DMS53 (cell line): ENCODE data around the gene FOCAD.
A peak's percentile ranks its signal among the peaks of the same experiment; 100 is the strongest.
"Not testable (repeated sequence)": the region's sequence is repeated elsewhere in the genome, so short reads cannot be mapped to it uniquely, and the experiment has no call there.

ENCODE experiments used
- DNase-seq: peaks from one replicate; lab custom pipeline; 2025; lab: John Stamatoyannopoulos, UW

FOCAD gene

DNA sequence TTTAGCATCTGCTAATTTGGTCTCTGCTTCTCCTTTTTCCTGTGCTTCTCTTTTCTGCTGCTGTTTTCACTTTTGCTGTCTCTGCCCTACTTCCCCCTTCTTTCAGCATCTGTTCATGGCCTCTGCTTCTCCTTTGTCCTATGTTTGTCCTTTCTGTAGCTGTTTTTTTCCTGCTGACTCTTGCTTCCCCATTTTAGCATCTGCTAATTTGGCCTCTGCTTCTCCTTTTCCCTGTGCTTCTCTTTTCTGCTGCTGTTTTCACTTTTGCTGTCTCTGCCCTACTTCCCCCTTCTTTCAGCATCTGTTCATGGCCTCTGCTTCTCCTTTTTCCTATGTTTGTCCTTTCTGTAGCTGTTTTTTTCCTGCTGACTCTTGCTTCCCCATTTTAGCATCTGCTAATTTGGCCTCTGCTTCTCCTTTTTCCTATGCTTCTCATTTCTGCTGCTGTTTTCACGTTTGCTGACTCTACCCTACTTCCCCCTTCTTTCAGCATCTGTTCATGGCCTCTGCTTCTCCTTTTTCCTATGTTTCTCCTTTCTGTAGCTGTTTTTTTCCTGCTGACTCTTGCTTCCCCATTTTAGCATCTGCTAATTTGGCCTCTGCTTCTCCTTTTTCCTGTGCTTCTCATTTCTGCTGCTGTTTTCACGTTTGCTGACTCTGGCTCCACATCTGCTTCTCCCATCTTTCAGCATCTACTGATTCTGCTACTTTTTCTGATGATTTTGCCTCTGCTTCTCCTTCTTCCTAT is 290.3 kb downstream of the FOCAD start:
- DNase-seq = not testable (repeated sequence)

DNA sequence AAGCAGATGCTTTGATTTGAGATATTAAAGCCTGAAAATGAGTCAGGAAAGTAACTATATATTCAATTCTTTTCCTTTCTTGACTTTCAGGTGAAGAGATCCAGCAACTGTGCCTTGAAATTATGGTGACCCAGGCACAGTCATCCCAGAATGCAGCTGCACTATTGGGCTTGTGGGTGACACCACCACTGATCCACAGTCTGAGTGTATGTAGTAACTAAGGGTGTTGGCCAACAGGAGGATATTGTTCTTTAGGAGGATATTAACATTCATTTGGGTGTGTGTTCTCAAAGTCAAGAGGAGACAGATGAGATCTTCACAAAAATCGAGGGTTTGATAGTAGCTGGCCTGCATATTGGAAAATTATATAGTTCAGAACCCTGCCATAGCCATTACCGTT is 294.2 kb downstream of the FOCAD start:
- no peak for DNase-seq

DNA sequence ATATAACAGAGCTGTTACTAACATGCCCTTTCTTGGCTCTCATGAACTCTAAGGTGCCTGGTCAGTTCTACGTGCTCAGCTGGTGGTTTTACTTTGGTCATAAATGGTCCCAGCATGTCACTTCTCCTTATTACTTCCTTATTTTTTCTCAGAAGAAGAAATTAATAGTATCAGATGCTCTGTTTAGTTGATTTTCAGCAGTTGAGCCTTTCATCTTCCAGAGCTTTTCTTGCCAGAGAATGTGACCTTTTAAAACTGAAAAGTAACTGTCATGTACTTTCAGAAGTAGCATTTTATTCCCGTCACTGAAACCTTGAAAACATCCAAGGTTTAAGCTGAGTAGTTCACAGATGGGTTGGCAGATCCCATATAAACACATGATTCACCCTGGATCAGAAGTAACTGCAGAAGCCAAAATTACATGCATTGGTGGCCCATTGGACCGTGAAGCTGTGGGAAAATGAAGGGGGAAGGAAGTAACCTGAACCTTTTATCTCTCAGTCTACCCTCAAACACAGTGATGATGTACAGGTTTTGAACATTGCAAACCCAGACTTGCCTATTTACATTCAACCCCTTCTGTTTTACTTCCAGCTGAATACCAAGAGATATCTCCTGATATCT is 296.9 kb downstream of the FOCAD start:
- no peak for DNase-seq

DNA sequence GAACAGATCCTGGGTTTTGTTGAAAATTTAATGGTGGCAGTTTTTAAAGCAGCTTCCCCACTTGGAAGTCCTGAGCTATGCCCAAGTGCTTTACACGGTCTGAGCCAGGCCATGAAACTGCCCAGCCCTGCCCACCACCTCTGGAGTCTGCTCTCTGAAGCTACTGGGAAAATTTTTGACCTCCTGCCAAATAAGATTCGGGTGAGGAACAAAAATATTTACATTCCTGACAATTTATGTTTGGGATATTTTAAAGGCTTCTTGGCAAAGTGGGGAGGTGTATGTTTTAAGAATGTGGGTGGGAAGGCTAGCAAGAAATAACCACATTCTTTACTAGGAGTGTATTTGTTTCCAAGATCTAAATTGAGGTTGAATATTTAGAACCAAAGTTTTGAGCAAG is 297.4 kb downstream of the FOCAD start:
- no peak for DNase-seq

DNA sequence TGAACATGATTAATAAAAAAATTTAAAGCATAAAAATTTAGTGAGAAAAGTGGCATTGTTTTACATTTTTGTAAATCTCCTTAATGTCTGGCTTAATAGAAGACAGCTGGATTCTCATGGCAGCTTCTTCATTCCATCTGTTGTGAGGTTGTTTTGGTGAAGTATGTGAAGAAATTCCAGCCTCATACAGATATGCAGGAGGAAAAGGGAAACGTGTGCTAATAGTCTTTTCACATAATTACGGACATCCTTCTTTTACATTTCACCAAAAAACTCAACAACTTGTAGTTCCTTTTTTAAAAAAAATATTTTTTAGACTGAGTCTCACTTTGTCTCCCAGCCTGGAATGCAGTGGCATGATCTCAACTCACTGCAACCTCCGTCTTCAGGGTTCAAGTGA is 300.4 kb downstream of the FOCAD start:
- no peak for DNase-seq

DNA sequence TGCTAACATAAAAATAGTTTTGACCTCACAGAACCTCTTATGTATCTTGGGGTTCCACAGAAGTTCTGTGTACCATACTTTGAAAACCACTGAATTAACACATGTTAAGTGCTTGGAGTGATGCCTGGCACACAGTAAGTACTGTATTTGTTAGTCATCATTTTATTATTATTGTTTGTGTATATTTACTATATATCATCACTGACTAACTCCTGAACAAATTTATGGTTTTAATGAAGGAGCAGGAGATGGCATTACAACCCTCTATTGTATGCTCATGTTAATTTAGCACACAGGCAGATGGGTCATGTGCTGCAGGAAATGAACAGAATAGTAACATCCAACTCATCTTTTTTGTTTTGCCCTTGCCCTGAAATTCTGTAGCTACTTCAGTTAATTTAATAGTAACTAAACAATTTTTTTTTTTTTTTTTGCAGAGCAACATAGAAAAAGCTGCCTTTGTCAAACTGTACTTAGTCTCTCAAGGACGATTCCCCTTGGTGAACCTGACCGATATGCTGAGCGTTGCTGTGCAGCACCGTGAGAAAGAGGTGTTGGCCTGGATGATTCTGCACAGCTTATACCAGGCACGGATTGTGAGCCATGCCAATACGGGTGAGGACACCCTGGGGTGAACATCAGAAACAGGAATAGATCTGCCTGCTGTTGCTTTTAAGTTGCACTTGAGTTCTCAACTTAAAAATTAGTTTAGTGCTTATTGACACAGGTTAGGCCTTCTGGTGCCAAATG is 302.0 kb downstream of the FOCAD start:
- DNase-seq = no peak

DNA sequence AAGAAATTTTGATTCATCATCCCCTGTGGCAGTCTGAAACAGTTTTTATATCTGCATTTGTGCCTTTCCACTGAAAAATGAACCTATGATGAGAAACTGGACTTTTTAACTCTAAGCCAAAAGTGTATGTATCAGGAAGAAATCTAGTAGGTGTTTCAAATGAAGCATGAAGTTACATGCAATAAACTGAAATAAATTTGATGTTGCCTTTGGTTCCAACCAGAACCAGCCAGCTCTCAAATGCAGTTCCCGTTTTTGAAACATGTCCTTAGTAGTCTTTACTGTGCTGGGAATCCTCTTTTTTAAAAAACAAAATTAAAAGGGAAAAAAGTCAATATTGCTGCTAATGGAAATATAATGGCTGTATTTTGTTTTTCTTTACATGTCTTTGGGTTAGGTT is 303.5 kb downstream of the FOCAD start:
- no peak for DNase-seq

DNA sequence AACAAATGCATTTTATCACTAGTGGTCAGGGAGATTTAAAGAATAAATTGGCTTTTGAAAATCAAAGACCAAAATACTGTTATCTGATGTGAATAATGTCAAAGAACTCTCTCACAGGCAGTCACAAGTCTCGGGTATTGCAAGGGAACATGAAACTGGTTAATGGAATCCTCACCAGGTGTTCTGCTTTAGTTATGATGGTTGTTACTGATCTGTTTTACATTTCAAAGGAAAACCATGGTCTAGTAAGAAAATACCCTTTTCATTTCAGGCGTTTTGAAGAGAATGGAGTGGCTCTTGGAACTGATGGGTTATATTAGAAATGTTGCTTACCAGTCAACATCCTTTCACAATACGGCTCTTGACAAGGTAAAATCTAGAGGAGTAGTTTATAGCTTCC is 304.0 kb downstream of the FOCAD start:
- no peak for DNase-seq

DNA sequence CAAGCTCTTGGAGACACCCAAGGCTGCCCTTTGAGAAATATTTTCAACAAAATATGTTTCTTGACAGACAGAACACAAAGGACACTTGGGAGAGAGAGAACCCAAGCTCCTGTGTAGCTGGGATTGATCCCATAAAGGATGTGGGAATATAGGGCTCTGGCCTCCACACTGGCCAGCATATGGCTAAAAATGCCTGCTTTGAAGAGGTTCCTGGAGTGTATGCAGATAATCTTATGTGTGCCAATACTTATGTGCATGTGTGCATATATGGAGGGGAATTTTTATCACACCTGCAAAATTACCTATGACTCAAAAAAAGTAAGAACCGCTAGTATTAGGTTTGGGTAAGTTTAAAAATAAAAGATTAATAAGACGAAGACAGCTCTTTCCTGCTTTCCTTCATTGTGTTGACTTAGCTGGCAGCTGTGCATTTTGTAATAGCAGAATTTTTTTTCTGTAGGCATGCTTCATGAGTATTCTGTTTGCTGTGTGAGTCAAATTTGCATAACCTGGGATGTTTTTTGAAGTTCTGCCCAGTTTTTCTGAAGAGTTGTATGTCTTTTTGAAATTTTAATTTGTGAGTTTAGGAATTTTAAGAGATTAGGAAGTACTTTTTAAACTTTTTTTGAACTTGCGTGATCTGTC is 304.7 kb downstream of the FOCAD start:
- peak; percentile 33 for DNase-seq

DNA sequence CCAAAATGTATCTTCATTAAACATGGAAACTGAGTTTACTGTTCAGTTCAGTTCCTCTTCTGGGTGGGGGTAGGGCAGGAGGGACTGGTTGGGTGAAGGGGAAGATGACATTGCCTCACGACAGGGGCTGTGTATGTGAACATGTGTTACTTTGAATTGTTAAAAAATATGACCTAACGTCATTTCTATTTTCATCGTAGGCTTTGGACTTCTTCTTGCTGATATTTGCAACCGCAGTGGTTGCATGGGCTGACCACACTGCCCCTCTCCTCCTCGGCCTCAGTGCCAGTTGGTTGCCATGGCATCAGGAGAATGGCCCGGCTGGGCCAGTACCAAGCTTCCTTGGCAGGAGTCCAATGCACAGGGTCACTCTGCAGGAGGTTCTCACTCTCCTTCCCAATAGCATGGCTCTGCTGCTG is 305.9 kb downstream of the FOCAD start:
- no peak for DNase-seq

DNA sequence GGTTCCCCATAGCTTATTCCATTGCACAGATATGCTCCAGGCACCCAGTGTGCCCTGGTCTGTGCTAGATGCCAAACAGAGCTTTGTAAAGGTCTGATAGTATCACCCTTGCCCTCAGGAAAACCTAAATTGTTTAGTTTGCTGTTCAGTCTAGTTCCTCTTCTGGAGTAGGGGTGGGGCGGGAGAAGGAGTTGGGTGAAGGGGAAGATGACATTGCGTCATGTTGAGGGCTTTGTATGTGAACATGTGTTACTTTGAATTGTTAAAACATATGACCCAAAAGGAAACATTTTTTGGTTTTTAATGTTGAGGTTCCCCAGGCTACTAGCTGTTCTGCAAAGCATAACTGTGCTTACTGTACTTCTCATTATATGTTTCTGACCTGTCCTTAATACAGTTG is 306.8 kb downstream of the FOCAD start:
- no peak for DNase-seq

DNA sequence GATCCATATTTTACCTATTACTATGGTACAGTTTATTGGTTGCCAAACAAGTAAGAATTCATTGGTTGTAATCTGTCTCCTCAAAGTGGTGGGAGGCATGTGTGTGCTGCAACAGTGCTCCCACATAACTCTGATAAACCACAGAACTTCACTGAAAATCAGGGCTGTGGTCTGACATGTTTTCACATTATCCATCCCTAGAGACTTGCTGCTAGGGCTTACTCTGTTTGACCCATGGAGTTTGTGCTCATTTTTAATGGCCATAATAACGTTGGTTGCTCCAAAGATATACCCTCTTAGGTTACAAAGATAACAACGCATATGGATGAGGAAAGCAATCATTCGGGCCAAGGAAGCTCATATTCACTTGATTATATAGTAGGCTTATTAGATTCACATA is 310.4 kb downstream of the FOCAD start:
- no peak for DNase-seq

DNA sequence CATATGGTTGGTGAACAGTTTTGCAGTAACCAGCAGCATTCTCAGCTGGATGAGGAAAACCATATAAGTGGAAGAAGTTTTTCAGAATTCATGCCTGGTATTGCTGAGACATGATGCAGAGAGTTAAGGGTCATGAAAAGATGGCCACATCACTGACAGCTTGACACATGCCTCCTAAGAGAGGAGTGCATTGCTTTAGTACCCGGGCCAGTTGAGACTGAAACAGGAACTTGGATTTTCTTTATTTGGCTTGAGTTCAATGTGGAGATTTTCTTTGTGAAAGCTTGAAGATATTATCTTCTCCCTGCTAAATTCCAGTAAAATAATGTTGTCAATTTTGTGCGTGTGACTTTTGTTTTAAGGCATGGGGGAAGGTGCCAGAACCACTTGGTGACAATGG is 311.6 kb downstream of the FOCAD start:
- no peak for DNase-seq

DNA sequence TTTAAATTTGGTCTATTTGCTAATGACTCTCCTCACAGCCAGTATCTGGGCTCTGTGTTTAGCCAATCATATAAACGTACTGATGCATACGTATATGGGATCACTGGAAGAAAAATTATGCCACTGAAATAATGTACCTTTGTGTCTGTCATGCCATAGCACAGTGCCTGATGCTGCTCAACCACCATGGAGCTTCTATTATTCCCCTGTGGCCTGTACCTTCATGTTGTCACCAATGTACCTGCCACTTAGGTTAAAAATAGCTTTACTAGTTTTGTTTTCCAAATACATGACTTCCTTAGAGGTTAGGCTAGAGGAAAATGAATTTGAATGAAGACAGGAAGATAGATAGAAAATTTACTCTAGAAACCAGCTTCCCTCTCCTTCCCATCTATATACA is 312.8 kb downstream of the FOCAD start:
- no peak for DNase-seq

DNA sequence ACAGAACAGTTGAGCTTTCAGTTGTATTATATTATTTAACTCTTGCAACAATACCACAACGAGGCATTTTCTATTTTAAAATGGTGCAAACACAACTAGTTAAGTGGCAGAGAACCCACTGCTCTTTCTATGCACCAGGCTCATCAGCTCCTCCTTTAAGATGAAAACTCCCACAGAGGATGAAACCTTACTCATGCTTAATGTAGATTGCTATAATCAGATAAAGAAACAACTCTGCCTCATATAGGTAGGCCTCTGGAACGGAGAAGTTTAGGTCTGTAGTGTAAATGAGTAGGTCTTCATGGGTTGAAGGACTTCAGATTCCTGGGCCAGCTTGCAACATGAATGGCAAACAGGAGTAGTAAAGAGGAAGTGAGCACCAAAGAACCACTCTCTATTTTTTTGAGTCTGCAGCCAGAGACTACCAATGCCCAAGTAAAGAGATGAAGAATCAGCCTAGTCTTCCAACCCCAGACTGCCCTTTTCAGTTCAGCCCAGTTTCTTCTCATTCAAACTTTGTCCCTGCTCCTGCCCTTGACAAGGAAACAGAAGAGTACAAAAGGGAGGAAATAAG is 313.5 kb downstream of the FOCAD start:
- DNase-seq = no peak

DNA sequence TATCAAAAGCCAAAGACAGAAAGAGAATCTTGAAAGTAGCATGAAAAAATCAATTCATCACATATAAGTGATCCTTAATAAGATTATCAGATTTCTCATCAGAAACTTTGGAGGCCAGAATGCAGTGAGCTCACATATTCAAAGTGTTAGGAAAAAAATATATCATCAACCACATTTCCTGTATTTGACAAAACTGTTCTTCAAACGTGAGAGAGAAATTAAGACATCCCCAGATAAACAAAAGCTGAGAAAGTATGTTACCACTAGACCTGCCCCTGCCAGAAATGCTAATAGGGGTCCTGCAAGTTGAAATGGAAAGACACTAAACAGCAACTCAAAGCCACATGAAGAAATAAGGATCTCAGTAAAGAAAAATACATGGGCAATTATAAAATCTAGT is 317.5 kb downstream of the FOCAD start:
- no peak for DNase-seq

DNA sequence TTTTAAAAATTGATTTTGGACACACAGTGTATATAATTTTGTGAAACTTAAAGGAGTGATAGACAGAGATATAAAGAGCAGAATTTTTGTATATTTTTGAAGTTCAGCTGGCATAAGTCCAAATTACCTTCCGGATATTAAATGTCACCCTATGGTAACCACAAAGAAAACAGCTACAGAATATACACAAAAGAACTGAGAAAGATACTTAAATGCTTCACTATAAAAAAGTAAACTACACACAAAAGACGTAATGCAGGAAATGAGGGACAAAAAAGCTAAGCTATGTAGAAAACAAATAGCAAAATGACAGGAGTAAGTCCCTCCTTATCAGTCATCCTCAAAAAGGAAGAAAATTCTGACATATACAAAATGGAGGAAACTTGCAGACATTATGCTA is 318.0 kb downstream of the FOCAD start:
- no peak for DNase-seq

DNA sequence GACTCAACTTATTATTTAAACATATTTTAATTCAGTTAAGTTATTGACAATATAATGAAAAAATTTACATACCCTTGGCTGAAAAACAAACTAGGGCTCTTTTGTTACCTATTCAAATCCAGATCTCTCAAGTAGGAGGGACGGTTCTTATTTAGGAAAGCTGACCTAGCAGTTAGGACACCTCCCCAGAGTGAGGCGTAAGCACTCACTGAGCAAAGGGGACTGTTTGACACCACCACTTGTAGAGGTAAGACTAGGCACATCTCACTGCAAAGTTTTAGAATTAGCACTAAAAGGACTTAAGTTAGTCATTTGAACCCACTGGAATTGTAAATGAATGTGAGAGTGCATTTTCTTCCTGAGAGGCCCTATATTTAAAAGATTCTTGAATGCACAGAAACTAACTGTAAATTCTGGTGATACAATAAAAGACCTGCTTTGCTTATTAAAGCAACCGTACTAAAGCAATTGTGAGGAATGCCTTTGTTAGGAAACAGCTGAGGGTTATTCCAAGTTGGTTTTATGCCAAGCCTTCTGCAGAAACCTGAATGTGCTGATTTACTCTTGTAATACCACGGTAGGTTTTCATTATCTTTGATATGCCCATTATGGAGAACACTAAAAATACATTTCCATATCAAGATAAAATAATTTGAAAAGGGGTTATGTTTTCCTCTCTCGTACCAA is 331.2 kb downstream of the FOCAD start:
- no peak for DNase-seq

DNA sequence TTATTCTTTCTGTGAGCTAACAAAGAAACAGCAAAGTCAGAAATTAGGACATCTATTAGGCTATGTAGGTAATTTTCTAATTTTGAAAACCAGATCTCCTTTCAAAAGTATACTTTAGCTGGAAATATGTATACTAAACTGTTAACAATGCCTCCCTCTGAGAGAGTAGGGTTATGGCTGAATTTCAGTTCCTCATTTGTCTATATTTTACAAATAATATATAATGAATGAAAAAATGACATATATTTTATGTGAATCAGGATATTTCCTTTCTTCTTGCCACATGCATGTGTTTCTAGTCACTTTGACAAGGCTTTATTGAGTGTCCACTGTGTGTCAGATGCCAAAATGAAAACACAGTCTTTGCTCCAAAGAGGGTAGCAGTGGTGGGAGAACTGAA is 331.9 kb downstream of the FOCAD start:
- DNase-seq = no peak

DNA sequence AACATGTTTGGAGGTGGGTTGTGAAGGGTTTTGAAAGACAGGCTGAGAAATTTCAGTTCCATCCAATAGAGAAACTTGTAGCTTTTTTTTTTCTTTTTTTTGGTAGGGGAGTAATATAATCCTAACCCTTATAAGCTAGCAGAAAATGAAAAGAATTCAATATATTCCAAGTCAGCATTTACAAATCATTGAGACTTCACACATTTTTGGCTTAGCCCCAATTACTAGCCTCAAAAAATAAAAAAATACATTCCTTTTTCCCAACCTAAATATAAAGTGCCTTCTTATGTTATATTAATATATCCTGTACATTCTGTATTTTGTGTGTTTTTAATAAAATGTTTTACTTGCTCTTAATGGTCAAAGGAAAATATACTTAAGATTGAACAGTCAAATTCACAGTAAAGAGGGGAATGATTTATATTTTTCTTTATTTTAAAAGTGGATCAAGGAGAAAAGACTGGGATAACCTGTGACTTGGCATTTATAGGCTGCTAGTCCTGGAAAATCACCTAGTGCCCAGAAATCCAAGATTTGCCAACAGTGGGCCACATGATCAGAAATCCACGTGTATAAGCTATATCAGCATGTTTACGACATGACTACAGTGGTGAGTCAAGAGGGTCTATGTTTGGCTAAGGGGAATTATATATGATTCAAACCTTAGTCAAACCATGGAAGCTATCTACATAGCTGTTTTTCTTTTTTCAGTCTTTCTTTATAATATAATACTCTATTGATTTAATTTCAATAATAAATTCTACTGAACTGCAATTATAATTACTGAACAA is 332.8 kb downstream of the FOCAD start:
- DNase-seq = no peak

DNA sequence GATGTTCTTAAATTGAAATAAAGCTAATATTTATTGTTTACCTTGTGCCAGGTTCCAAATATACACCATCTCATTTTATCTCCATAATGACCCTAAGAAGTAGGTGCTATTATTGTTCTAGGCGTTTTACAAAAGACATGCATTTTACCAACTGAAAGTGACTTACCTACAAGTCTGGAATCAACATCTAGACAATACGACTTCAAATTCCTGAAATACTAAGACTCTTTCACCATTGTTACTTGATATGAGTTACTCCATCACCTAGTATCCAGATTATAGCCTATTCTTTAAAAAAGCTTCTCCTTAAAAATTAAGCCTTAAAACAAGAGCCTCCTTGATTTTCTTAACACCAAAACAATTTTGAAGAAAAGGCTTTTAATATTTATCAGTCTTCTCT is 334.1 kb downstream of the FOCAD start:
- no peak for DNase-seq
